HG03432 (cell line): ENCODE data around the gene CD3D.
"Not testable (repeated sequence)": the region's sequence is repeated elsewhere in the genome, so short reads cannot be mapped to it uniquely, and the experiment has no call there.

Experiments
- ATAC-seq: cut with Tn5 transposase; IDR thresholded peaks from one replicate; pipeline ENCODE4 v1.9.1; 2021; ENCODE audit warnings: mild to moderate bottlenecking, moderate library complexity; ENCODE audit not compliant: unreplicated experiment

The CD3D gene

GRCh38 chr11:118339281-118339961 is 3.1 kb downstream of the CD3D start:
- ATAC-seq: no peak

GRCh38 chr11:118338637-118339061 is 3.9 kb downstream of the CD3D start:
- ATAC-seq: no peak

GRCh38 chr11:118334745-118335144 is 7.8 kb downstream of the CD3D start:
- no peak for ATAC-seq

- no peak for ATAC-seq
Measured at GRCh38 chr11:118328745-118329144, 13.8 kb downstream of the CD3D start.

- ATAC-seq: no peak
Measured at GRCh38 chr11:118325283-118325682, 17.2 kb downstream of the CD3D start.

GRCh38 chr11:118322721-118323120 is 19.8 kb downstream of the CD3D start:
- no peak for ATAC-seq

GRCh38 chr11:118321386-118322082 is 21.0 kb downstream of the CD3D start:
- no peak for ATAC-seq

GRCh38 chr11:118320515-118320914 is 22.0 kb downstream of the CD3D start:
- ATAC-seq: no peak

- ATAC-seq: no peak
Measured at GRCh38 chr11:118319337-118319707, 23.2 kb downstream of the CD3D start.

- ATAC-seq: no peak
Measured at GRCh38 chr11:118318581-118319336, 23.7 kb downstream of the CD3D start.

- no peak for ATAC-seq
Measured at GRCh38 chr11:118318124-118318523, 24.4 kb downstream of the CD3D start.

GRCh38 chr11:118314988-118315411 is 27.5 kb downstream of the CD3D start:
- ATAC-seq: no peak

GRCh38 chr11:118313242-118313641 is 29.3 kb downstream of the CD3D start:
- ATAC-seq: no peak

GRCh38 chr11:118312328-118312727 is 30.2 kb downstream of the CD3D start:
- no peak for ATAC-seq

- no peak for ATAC-seq
Measured at GRCh38 chr11:118311518-118311917, 31.0 kb downstream of the CD3D start.

GRCh38 chr11:118310781-118311485 is 31.6 kb downstream of the CD3D start:
- ATAC-seq: no peak

GRCh38 chr11:118310271-118310670 is 32.2 kb downstream of the CD3D start:
- no peak for ATAC-seq

GRCh38 chr11:118308995-118309528 is 33.4 kb downstream of the CD3D start:
- not testable (repeated sequence) for ATAC-seq

- ATAC-seq: no peak
Measured at GRCh38 chr11:118306556-118306955, 35.9 kb downstream of the CD3D start.

- ATAC-seq: no peak
Measured at GRCh38 chr11:118305726-118306125, 36.8 kb downstream of the CD3D start.
